Kidney (tissue), 14 donors: ENCODE measurements around the gene CNTN5. TPM values are rescaled to one million over a fixed set of nuclear protein-coding genes. Genes with fewer than 3 reads are reported as not detected.
A peak's percentile ranks its signal among the peaks of the same experiment; 100 is the strongest.

Experiments
- DNase-seq, 5 donors: peaks; one replicate each; pipeline ENCODE4 v3.0.0-alpha.2; 2013 to 2020
- FAIRE-seq: peaks from 2 replicates; lab custom pipeline; 2012; peaks lifted over from hg19 to GRCh38; lab: Jason Lieb, UNC
- H3K27ac ChIP-seq, 2 donors: one replicate each; pipeline ENCODE4 v1.7.0; 2013; ENCODE audit warnings: low read depth in 2 of 2, low read length in 2 of 2, inconsistent platforms in 1 of 2
- H3K27me3 ChIP-seq: one replicate; pipeline ENCODE4 v1.7.1; 2013; ENCODE audit warnings: low read length, inconsistent platforms; ENCODE audit not compliant: control insufficient read depth, insufficient read depth
- H3K36me3 ChIP-seq, 3 donors: one replicate each; pipeline versions ENCODE4 v1.7.0 to v1.7.1; 2013; ENCODE audit warnings: low read length in 3 of 3, control low read depth in 1 of 3, inconsistent platforms in 1 of 3; ENCODE audit not compliant: insufficient read depth in 3 of 3, control insufficient read depth in 2 of 3
- H3K4me1 ChIP-seq, 3 donors: one replicate each; pipeline versions ENCODE4 v1.7.0 to v1.7.1; 2013; ENCODE audit warnings: low read length in 3 of 3, inconsistent platforms in 1 of 3, low read depth in 1 of 3; ENCODE audit not compliant: control insufficient read depth in 2 of 3, insufficient read depth in 2 of 3
- H3K4me3 ChIP-seq, 3 donors: one replicate each; pipeline versions ENCODE4 v1.7.0 to v1.8.1; 2013; ENCODE audit warnings: low read length in 3 of 3, control low read depth in 1 of 3, inconsistent platforms in 1 of 3
- H3K9ac ChIP-seq, 3 donors: one replicate each; pipeline versions ENCODE4 v1.7.0 to v1.7.1; 2013; ENCODE audit warnings: low read length in 3 of 3, control low read depth in 1 of 3, inconsistent platforms in 1 of 3
- H3K9me3 ChIP-seq, 3 donors: one replicate each; pipeline versions ENCODE4 v1.7.0 to v1.7.1; 2013; ENCODE audit warnings: low read length in 3 of 3, control low read depth in 1 of 3, inconsistent platforms in 1 of 3; ENCODE audit not compliant: control insufficient read depth in 2 of 3, insufficient read depth in 1 of 3
- CTCF ChIP-seq: IDR thresholded peaks from 3 replicates; pipeline ENCODE4 v1.5.1; 2012; ENCODE audit warnings: mild to moderate bottlenecking, moderate library complexity, borderline replicate concordance; ENCODE audit not compliant: insufficient read depth; ENCODE audit errors: extremely low read depth
- intact Hi-C: fragments of 100-400 bp; cut with DNase I; formaldehyde crosslinking; loops from one replicate; pipeline ENCODE4 v1.11.1; 2022
- polyA plus RNA-seq: library from polyadenylated mRNA; stranded (reverse); fragments of 350-450 nt; fragmentation: Illumina TruSeq; extraction: RNeasy Lipid Tissue Mini Kit (QIAGEN cat#74804); gene quantifications from one replicate; pipeline ENCODE4 v1.2.3, GENCODE V29; 2014; ENCODE audit warnings: low read depth, low replicate concordance; ENCODE audit not compliant: insufficient read depth
- total RNA-seq: library from RNA; stranded (reverse); fragmentation: NEBNext Ultra II Directional; extraction: Animal tissue kit (Norgen Biotek cat#: 25700); gene quantifications from one replicate; pipeline ENCODE4 v1.2.1, GENCODE V29; 2021
- donor health status: control.
- donor health status: control.
- donor health status: control.
- donor health status: control.
- donor health status: control.
- donor health status: DM: yes; HTN: yes; CAD: no.
- donor health status: Normal renal cell carcinoma (clear cell type).

Gene CNTN5
- total and polyA plus RNA-seq, 2 donors from 2014 or later = 0.11 to 0.66 TPM

DNA sequence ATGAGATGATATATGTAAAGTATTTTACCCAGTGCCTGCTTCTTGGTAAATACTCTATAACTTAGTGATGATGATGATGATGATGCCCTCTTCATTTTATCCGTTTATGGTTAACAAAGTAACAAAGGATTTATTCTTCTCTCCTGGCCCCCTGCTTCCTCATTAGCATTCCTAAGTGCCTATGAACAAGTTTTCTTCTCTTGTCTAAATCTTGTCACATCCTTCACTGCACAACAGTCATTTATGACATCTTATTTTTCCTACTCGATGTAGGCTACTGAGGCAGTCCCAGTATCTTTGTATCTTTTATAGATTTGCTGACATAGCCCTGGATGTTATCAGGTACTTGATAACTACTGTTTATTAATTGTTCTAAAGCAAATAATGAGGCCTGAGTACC, 911.9 kb downstream of the CNTN5 start:
- intact Hi-C loops = no loop called here
- no peak for TF ChIP-seq CTCF
- Histone ChIP-seq H3K4me3 (no peak overlapping the region), H3K36me3 (no peaks in the 10 kb centered on the region), H3K4me1 (no peaks in the 10 kb centered on the region), H3K27ac (no peak overlapping the region), H3K9me3 (no peaks in the 10 kb centered on the region), H3K27me3 (no peaks in the 10 kb centered on the region), H3K9ac (no peak overlapping the region)
- FAIRE-seq = no peak
- no peak for DNase-seq

DNA sequence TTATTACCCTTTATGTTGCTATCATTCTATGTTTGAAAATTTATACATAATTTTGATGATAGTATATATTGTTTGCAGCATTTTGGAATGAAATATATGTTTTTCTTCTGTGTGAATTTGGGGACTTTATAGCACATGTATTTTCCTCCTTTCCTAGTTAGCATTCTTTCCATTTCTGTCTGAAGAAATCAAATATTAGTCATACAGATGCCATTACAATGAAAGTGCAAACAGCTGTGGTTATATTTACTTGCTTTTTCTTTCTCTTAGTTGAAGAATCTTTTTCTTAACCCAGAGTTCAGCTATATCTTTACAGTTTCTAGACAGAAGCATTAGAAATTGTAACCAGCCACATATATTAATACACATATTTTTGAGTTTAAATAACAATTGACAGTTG, 913.3 kb downstream of the CNTN5 start:
- H3K27ac ChIP-seq = no peak overlapping the region
- H3K36me3 ChIP-seq = no peaks in the 10 kb centered on the region
- no peaks in the 10 kb centered on the region for H3K9me3 ChIP-seq
- H3K9ac ChIP-seq = no peak overlapping the region
- H3K27me3 ChIP-seq = no peaks in the 10 kb centered on the region
- DNase-seq = no peak
- no peak overlapping the region for H3K4me3 ChIP-seq
- no peaks in the 10 kb centered on the region for H3K4me1 ChIP-seq
- intact Hi-C loops = no loop called here
- TF ChIP-seq CTCF = no peak
- FAIRE-seq = no peak

DNA sequence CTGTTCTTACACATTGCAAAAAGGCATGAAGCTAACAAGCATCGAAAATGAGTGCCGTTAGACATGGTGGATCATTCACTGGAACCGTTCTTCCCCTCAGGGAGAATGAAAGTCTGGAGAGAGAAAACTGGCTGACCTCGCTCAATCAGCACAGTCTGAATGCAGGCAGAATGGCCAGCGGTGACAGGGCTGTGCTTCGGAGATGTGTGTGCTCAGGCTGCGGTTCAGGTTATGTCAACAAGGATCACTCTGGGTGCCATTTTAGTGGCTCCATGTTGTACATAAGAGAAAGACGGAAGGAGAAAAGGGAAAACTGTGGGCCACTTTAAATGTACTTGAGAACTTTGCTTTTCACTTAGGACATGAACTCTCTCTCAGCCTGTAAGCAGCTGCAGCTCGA, 916.6 kb downstream of the CNTN5 start:
- intact Hi-C loops = no loop called here
- Histone ChIP-seq H3K36me3 (no peaks in the 10 kb centered on the region), H3K4me3 (no peak overlapping the region), H3K9ac (no peak overlapping the region), H3K4me1 (no peaks in the 10 kb centered on the region), H3K27ac (no peak overlapping the region), H3K9me3 (no peaks in the 10 kb centered on the region), H3K27me3 (no peaks in the 10 kb centered on the region)
- peak in 3 of 5 donors; percentile 4 to 50 (median 7) for DNase-seq
- no peak for FAIRE-seq
- TF ChIP-seq CTCF = no peak

- Histone ChIP-seq H3K4me1 (no peaks in the 10 kb centered on the region), H3K27ac (no peak overlapping the region), H3K4me3 (no peak overlapping the region), H3K9me3 (no peaks in the 10 kb centered on the region), H3K27me3 (no peaks in the 10 kb centered on the region), H3K9ac (no peak overlapping the region), H3K36me3 (no peaks in the 10 kb centered on the region)
- no peak for TF ChIP-seq CTCF
- DNase-seq = no peak
- intact Hi-C loops = no loop called here
- FAIRE-seq = no peak
Measured at GRCh38 chr11:99952816-99953215, 932.1 kb downstream of the CNTN5 start.
